Measurements from ENCODE around the gene CDC42EP4. TPM values are rescaled to one million over a fixed set of nuclear protein-coding genes. Genes with fewer than 3 reads are reported as not detected.

Gene CDC42EP4
- total RNA-seq, 6 donors from 2014 or later = 28.3 to 65.7 (median 52.9) TPM

DNA sequence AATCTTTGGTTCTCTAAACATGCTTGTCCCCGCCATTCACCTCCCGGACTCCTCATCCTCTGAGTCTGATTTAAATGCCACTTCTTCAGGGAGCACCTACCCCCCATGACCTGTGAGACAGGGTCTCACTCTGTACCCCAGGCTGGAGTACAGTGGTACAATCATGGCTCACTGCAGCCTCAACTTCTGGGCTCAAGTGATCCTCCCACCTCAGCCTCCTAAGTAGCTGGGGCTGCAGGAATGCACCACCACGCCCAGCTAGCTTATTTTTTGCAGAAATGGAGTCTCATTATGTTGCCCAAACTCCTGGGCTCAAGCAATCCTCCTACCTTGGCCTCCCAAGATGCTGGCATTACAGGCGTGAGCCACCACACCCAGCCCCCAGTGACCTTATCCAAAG is 37.3 kb downstream of the CDC42EP4 start:
- TF ChIP-seq CTCF (IDR thresholded peaks at IDR 0.05) (no peak), POLR2AphosphoS5 (IDR thresholded peaks at IDR 0.05) (no peak), EP300 (IDR thresholded peaks at IDR 0.05) (no peak)
- 96 to 99% methylated on average over 4 of the region's 4 CpGs for WGBS, 2 donors
- Histone ChIP-seq H3K9me3 (no peaks in the 10 kb centered on the region), H3K36me3 (no peaks in the 10 kb centered on the region), H3K4me1 (peaks cover 13 to 17% (median 15%) of the 10 kb centered on the region in 4 donors), H3K27ac (no peak overlapping the region), H3K27me3 (no peaks in the 10 kb centered on the region), H3K4me3 (no peak overlapping the region)
- DNase-seq (no peak), ATAC-seq (ENCODE audit: low FRiP score in 2 of 2) (no peak)

GRCh38 chr17:73272906-73273218 is 38.9 kb downstream of the CDC42EP4 start:
- no peak overlapping the region for H3K27ac ChIP-seq
- peak in 1 of 2 donors; percentile 44 for DNase-seq
- TF ChIP-seq EP300 (IDR thresholded peaks at IDR 0.05) (no peak), CTCF (IDR thresholded peaks at IDR 0.05) (no peak), POLR2AphosphoS5 (IDR thresholded peaks at IDR 0.05) (no peak), POLR2A (IDR thresholded peaks at IDR 0.05) (no peak)
- 80 to 81% methylated on average over 8 of the region's 8 CpGs for WGBS, 2 donors
- no peaks in the 10 kb centered on the region for H3K36me3 ChIP-seq
- H3K4me1 ChIP-seq = peaks cover 0 to 3% (median under 1%) of the 10 kb centered on the region in 4 donors
- no peak overlapping the region for H3K4me3 ChIP-seq
- no peaks in the 10 kb centered on the region for H3K9me3 ChIP-seq
- ATAC-seq (ENCODE audit: low FRiP score in 2 of 2) = no peak
- H3K27me3 ChIP-seq = no peaks in the 10 kb centered on the region

- Histone ChIP-seq H3K4me1 (no peaks in the 10 kb centered on the region), H3K9me3 (no peaks in the 10 kb centered on the region), H3K4me3 (no peak overlapping the region), H3K36me3 (no peaks in the 10 kb centered on the region), H3K27me3 (no peaks in the 10 kb centered on the region), H3K27ac (no peak overlapping the region)
- WGBS, 2 donors = 89 to 90% methylated on average over 9 of the region's 9 CpGs
- no peak for TF ChIP-seq POLR2A (IDR thresholded peaks at IDR 0.05)
- TF ChIP-seq CTCF (IDR thresholded peaks at IDR 0.05) = no peak
- TF ChIP-seq EP300 (IDR thresholded peaks at IDR 0.05) = no peak
- no peak for TF ChIP-seq POLR2AphosphoS5 (IDR thresholded peaks at IDR 0.05)
- DNase-seq = no peak
- ATAC-seq (ENCODE audit: low FRiP score in 2 of 2) = no peak
Measured at GRCh38 chr17:73271072-73271471, 40.7 kb downstream of the CDC42EP4 start.

DNA sequence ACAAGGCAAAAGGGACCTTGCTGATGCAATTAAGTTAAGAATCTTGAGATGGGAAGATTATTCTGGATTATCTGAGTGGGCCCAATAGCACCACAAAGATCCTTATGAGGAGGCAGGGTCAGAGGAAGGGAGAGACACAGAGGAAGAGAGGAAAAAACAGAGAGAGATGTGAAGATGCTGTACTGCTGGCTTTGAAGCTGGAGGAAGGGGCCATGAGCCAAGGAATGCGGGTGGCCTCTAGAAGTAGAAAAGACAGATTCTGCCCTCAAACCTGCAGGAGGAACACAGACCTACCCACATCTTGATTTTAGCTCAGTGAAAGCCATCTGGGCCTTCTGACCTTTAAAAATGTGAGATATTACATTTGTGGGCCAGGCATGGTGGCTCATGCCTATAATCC is 42.0 kb downstream of the CDC42EP4 start:
- H3K4me1 ChIP-seq = no peaks in the 10 kb centered on the region

DNA sequence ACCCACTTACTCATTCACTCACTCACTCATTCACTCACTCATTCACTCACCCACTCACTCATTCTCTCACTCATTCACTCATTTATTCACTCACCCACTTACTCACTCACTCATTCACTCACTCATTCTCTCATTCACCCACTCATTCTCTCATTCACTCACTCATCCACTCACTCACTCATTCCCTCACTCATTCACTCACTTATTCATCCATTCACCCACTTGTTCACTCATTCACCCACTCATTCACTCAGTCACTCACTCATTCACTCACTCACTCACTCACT is 42.5 kb downstream of the CDC42EP4 start:
- H3K9me3 ChIP-seq = no peaks in the 10 kb centered on the region
- H3K4me1 ChIP-seq = no peaks in the 10 kb centered on the region
- H3K36me3 ChIP-seq = no peaks in the 10 kb centered on the region
- H3K27ac ChIP-seq = no peak overlapping the region
- DNase-seq (no peak), ATAC-seq (ENCODE audit: low FRiP score in 2 of 2) (no peak)
- no peak overlapping the region for H3K4me3 ChIP-seq
- H3K27me3 ChIP-seq = no peaks in the 10 kb centered on the region
- TF ChIP-seq EP300 (IDR thresholded peaks at IDR 0.05) (no peak), POLR2AphosphoS5 (IDR thresholded peaks at IDR 0.05) (no peak), POLR2A (IDR thresholded peaks at IDR 0.05) (no peak), CTCF (IDR thresholded peaks at IDR 0.05) (no peak)

More for the DNA sequence above, 42.0 kb downstream of the CDC42EP4 start:
- Histone ChIP-seq H3K36me3 (no peaks in the 10 kb centered on the region), H3K9me3 (no peaks in the 10 kb centered on the region), H3K27ac (no peak overlapping the region), H3K27me3 (no peaks in the 10 kb centered on the region), H3K4me3 (no peak overlapping the region)
- ATAC-seq (ENCODE audit: low FRiP score in 2 of 2) (no peak), DNase-seq (no peak)
- WGBS, 2 donors = 93 to 100% methylated on average over 1 of the region's 1 CpG
- TF ChIP-seq POLR2A (IDR thresholded peaks at IDR 0.05) = no peak

Measured in upper lobe of left lung (tissue), 6 donors.